KOPT-K1 (cell line): Measurements from ENCODE around the gene NR3C1.

Experiments
- H3K27ac ChIP-seq: fragments of 200-600 bp; sonication (generic); 2 replicates; pipeline ENCODE4 v1.5.1; 2016; ENCODE audit warnings: antibody characterized with exemption, mild to moderate bottlenecking, low read depth, low read length; ENCODE audit not compliant: poor library complexity, severe bottlenecking
- H3K36me3 ChIP-seq: fragments of 200-600 bp; sonication (generic); 2 replicates; pipeline ENCODE4 v1.5.1; 2017; ENCODE audit warnings: antibody characterized with exemption, mild to moderate bottlenecking, low read length, moderate library complexity; ENCODE audit not compliant: insufficient read depth
- H3K9me3 ChIP-seq: fragments of 200-600 bp; sonication (generic); 2 replicates; pipeline ENCODE4 v1.5.1; 2017; ENCODE audit warnings: antibody characterized with exemption, low read length, mild to moderate bottlenecking; ENCODE audit not compliant: insufficient read depth, poor library complexity, severe bottlenecking

Gene NR3C1

DNA sequence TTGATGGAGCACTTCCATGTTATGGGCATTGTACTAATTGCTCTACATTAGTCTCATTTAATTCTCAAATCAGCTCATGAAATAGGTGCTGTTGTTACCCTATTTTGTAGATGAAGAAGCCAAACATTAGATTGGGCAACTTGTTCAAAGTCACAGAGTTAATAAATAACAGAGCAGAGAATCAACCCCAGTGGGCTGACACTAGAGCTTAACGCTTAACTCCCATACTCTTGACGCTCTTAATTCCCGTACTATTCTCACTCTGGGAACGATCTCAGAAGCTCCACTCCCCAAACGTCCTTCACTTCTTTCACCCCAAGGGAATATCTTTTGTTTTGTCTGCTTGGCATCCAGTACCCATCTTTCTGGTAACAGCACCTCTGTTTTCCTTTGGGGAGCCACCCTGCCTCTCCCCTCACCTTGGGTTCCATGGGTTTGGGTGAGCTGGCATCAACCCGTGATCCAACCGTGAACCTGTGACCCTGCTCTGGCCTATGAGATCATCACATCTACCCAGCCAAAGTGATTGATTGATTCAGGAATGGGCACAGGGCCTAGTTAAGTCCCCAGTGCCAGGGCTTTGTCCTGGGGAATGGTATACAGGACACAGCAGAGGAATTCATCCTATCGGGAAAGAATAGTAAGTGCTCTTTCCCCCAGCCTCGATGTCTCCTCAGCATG, 169.2 kb downstream of the NR3C1 start:
- H3K9me3 ChIP-seq: no peaks in the 10 kb centered on the region
- no peaks in the 10 kb centered on the region for H3K36me3 ChIP-seq
- H3K27ac ChIP-seq: no peak overlapping the region

GRCh38 chr5:143233031-143233430, 170.5 kb downstream of the NR3C1 start:
- H3K27ac ChIP-seq: no peak overlapping the region
- H3K36me3 ChIP-seq: no peaks in the 10 kb centered on the region
- no peaks in the 10 kb centered on the region for H3K9me3 ChIP-seq

- Histone ChIP-seq H3K36me3 (no peaks in the 10 kb centered on the region), H3K27ac (no peak overlapping the region), H3K9me3 (no peaks in the 10 kb centered on the region)
Observed at GRCh38 chr5:143231973-143232812, 171.3 kb downstream of the NR3C1 start.

DNA sequence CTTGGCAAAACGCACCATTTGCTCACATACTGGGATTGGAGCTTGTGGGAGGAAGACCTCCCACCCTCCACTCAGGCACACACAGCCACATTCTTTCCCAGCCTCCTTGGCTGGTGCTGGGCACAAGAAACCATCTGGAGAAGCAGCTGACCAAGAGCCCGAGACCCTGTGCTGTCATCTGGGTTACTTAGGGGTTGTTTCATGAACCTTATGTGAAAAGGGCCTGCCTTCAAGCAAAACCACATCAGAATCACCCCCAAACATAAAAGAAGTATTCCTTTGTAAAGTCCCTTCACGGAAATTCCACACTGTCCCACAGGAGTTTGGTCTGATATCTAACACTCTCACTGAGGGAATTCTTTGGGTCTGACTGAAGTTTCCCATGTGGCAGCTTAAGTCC, 172.1 kb downstream of the NR3C1 start:
- Histone ChIP-seq H3K9me3 (no peaks in the 10 kb centered on the region), H3K27ac (peak overlapping the region; percentile 93)

GRCh38 chr5:143230676-143230996, 172.8 kb downstream of the NR3C1 start:
- peak overlapping the region; percentile 93 for H3K27ac ChIP-seq
- no peaks in the 10 kb centered on the region for H3K9me3 ChIP-seq
- H3K36me3 ChIP-seq: no peaks in the 10 kb centered on the region

More for the DNA sequence above, 172.1 kb downstream of the NR3C1 start:
- H3K36me3 ChIP-seq: no peaks in the 10 kb centered on the region

GRCh38 chr5:143229896-143230675, 173.4 kb downstream of the NR3C1 start:
- Histone ChIP-seq H3K9me3 (no peaks in the 10 kb centered on the region), H3K27ac (peak overlapping the region; percentile 93), H3K36me3 (no peaks in the 10 kb centered on the region)

- Histone ChIP-seq H3K9me3 (no peaks in the 10 kb centered on the region), H3K27ac (peak overlapping the region; percentile 93), H3K36me3 (no peaks in the 10 kb centered on the region)
Observed at GRCh38 chr5:143229426-143229895, 174.0 kb downstream of the NR3C1 start.

DNA sequence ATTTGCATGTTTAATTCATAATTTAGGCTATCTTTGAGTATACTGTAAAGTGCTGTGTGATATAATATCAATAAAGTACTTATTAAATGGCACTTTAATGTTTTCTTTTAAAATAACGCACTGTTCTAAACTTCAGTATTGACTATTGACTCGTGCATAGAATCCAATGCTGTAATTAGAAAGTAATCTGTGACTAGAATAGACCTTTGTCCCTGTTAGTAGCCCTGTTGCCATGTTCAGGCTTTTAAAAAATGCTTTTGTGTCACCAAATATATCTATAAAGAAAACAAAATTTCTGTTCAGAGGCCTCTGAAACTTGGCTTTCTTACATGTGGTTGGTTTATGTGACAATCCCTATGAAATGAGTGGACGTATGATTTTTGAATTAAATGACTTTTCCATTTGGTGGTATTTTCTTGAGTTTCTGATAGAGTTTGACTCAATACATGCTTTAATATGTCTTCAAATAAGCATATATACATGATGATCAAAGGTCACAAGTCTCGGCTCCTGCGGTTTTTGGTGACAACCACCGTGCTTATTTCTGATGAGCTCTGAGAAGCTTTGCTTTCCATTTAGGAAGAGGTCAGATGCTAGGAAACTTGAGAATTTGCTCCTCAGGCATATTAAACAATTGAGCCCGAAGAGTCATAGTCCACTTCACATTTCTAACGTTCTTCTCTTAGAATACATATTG, 174.7 kb downstream of the NR3C1 start:
- no peaks in the 10 kb centered on the region for H3K9me3 ChIP-seq
- peak overlapping the region; percentile 93 for H3K27ac ChIP-seq
- H3K36me3 ChIP-seq: no peaks in the 10 kb centered on the region
